HepG2 (cell line): ENCODE measurements around the gene GADD45A. TPM values are rescaled to one million over a fixed set of nuclear protein-coding genes. Genes with fewer than 3 reads are reported as not detected.

Experiments
- ATAC-seq: fragments of 200-7000 bp; cut with Tn5 transposase; 3 replicates; pipeline ENCODE4 v1.9.1; 2020; ENCODE audit warnings: mild to moderate bottlenecking, moderate library complexity
- BruUV-seq: library from RNA; stranded (reverse); fragments of 400-500 nt; replicated peaks from 2 replicates; lab custom pipeline; 2021; lab: Mats Ljungman, UMichigan
- CTCF ChIA-PET: fragments of 300-600 bp; formaldehyde crosslinking; extraction: SDS; loops from one replicate; lab custom pipeline; 2021; ENCODE audit warnings: low total read pairs, inconsistent platforms, low intra/inter-chr PET ratio; lab: Yijun Ruan, JAX
- POLR2A ChIA-PET: fragments of 350-600 bp; sonication (Branson Sonifier 250); formaldehyde crosslinking; loops from one replicate; lab custom pipeline; 2020; ENCODE audit warnings: antibody characterized with exemption, inconsistent platforms; lab: Yijun Ruan, JAX
- DNase-seq: peaks from one replicate; pipeline ENCODE4 v3.0.0-alpha.2; 2015; ENCODE audit warnings: low spot score
- FAIRE-seq: peaks from 3 replicates; lab custom pipeline; 2011; peaks lifted over from hg19 to GRCh38; lab: Jason Lieb, UNC
- H2AFZ ChIP-seq: one replicate; pipeline ENCODE4 v1.6.1; 2011; ENCODE audit warnings: low read length, inconsistent platforms
- H3K27ac ChIP-seq: fragments of 300-600 bp; 3 replicates; pipeline ENCODE4 v1.8.0; 2011; ENCODE audit warnings: mixed run types, mild to moderate bottlenecking, mixed read lengths, low read length, inconsistent platforms; ENCODE audit not compliant: insufficient read depth; ENCODE audit errors: extremely low read length
- H3K27me3 ChIP-seq, 2 experiments: fragments of 200-600 bp in 1 of 2; 2 replicates in 1 of 2; 3 replicates in 1 of 2; pipeline versions ENCODE4 v1.6.0 to v1.8.0; 2011; ENCODE audit warnings: low read length in 2 of 2, mild to moderate bottlenecking in 2 of 2, moderate library complexity in 2 of 2, inconsistent platforms in 1 of 2; ENCODE audit not compliant: insufficient read depth in 2 of 2, control insufficient read depth in 1 of 2
- H3K36me3 ChIP-seq, 2 experiments: fragments of 200-600 bp in 1 of 2; replicated peaks in 1 of 2; 2 replicates in 1 of 2; 3 replicates in 1 of 2; pipeline versions ENCODE4 v1.5.1 to v1.8.0; 2011; ENCODE audit warnings: low read length in 2 of 2, inconsistent platforms in 1 of 2; ENCODE audit not compliant: insufficient read depth in 2 of 2, control insufficient read depth in 1 of 2
- H3K4me1 ChIP-seq: 2 replicates; pipeline ENCODE4 v1.5.1; 2012; ENCODE audit warnings: low read length, inconsistent platforms; ENCODE audit not compliant: insufficient read depth
- H3K4me2 ChIP-seq: 2 replicates; pipeline ENCODE4 v1.6.0; 2011; ENCODE audit warnings: low read depth, low read length, inconsistent platforms
- H3K4me3 ChIP-seq, 3 experiments: fragments of 200-600 bp in 1 of 3; sonication (generic), shearing (Covaris generic) in 1 of 3; replicated peaks in 1 of 3; 2 replicates each; pipeline ENCODE4 v1.5.1; 2011 to 2016; ENCODE audit warnings: low read length in 3 of 3, inconsistent platforms in 2 of 3, low read depth in 2 of 3, mild to moderate bottlenecking in 2 of 3, control low read depth in 1 of 3, mixed read lengths in 1 of 3; ENCODE audit not compliant: insufficient read depth in 1 of 3
- H3K79me2 ChIP-seq: one replicate; pipeline ENCODE4 v1.6.1; 2011; ENCODE audit warnings: low read length, inconsistent platforms; ENCODE audit not compliant: insufficient read depth
- H3K9ac ChIP-seq: 2 replicates; pipeline ENCODE4 v1.6.0; 2011; ENCODE audit warnings: mild to moderate bottlenecking, low read depth, low read length, inconsistent platforms; ENCODE audit not compliant: insufficient read depth
- H3K9me3 ChIP-seq: 2 replicates; pipeline ENCODE4 v1.5.1; 2012; ENCODE audit warnings: mild to moderate bottlenecking, low read length
- H4K20me1 ChIP-seq: 2 replicates; pipeline ENCODE4 v1.6.0; 2011; ENCODE audit warnings: inconsistent platforms, mild to moderate bottlenecking, low read length, moderate library complexity; ENCODE audit not compliant: insufficient read depth
- ATM ChIP-seq: fragments of 450-650 bp; IDR thresholded peaks from 2 replicates; pipeline ENCODE4 v1.7.1; 2017; ENCODE audit warnings: mild to moderate bottlenecking, borderline replicate concordance
- DPF2 ChIP-seq: sonication (generic); formaldehyde crosslinking; IDR thresholded peaks from 2 replicates; pipeline ENCODE4 v1.4.0; 2020; ENCODE audit warnings: mild to moderate bottlenecking, low read depth, missing genetic modification reagents, borderline replicate concordance
- HDAC2 ChIP-seq: sonication (generic); formaldehyde crosslinking; IDR thresholded peaks from 2 replicates; pipeline ENCODE4 v1.4.0; 2020; ENCODE audit warnings: missing genetic modification reagents
- KDM5A ChIP-seq: fragments of 200-600 bp; sonication (generic); IDR thresholded peaks from 2 replicates; pipeline ENCODE4 v1.7.0; 2018; ENCODE audit warnings: antibody characterized with exemption, mild to moderate bottlenecking, low read length, borderline replicate concordance
- MEIS1 ChIP-seq: sonication (generic); formaldehyde crosslinking; IDR thresholded peaks from 2 replicates; pipeline ENCODE4 v1.9.0; 2021; ENCODE audit warnings: mild to moderate bottlenecking, missing genetic modification reagents, moderate library complexity, borderline replicate concordance
- MIER2 ChIP-seq: IDR thresholded peaks from 2 replicates; pipeline ENCODE4 v1.6.1; 2016; ENCODE audit warnings: missing biosample characterization, missing genetic modification reagents
- MTF1 ChIP-seq: sonication (generic); formaldehyde crosslinking; IDR thresholded peaks from 2 replicates; pipeline ENCODE4 v1.5.0; 2020; ENCODE audit warnings: missing genetic modification reagents
- PLSCR1 ChIP-seq: sonication (generic); formaldehyde crosslinking; IDR thresholded peaks from 2 replicates; pipeline ENCODE4 v1.5.0; 2020; ENCODE audit warnings: missing genetic modification reagents, mild to moderate bottlenecking, borderline replicate concordance
- ZNF33B ChIP-seq: sonication (generic); formaldehyde crosslinking; IDR thresholded peaks from 2 replicates; pipeline ENCODE4 v1.5.1; 2020; ENCODE audit warnings: mild to moderate bottlenecking, missing genetic modification reagents
- ZNF34 ChIP-seq: sonication (generic); formaldehyde crosslinking; IDR thresholded peaks from 2 replicates; pipeline ENCODE4 v1.4.0; 2020; ENCODE audit warnings: mild to moderate bottlenecking, missing genetic modification reagents, borderline replicate concordance
- ZNF543 ChIP-seq: sonication (generic); formaldehyde crosslinking; IDR thresholded peaks from 2 replicates; pipeline ENCODE4 v1.4.0; 2020; ENCODE audit warnings: mild to moderate bottlenecking, missing genetic modification reagents
- ZNF607 ChIP-seq: sonication (generic); formaldehyde crosslinking; IDR thresholded peaks from 2 replicates; pipeline ENCODE4 v1.5.1; 2020; ENCODE audit warnings: missing genetic modification reagents, mild to moderate bottlenecking, borderline replicate concordance
- ZNF75D ChIP-seq: sonication (generic); formaldehyde crosslinking; IDR thresholded peaks from 2 replicates; pipeline ENCODE4 v1.8.1; 2023; ENCODE audit warnings: missing genetic modification reagents, mild to moderate bottlenecking, borderline replicate concordance
- WGBS: methylation state at CpG from one replicate; pipeline ENCODE4 v1.1.6; 2017; ENCODE audit warnings: low lambda C conversion rate; 5-methylcytosine and 5-hydroxymethylcytosine counted together
- in situ Hi-C: cut with HindIII; loops from 2 replicates; pipeline ENCODE4 v1.10.0; 2017; ENCODE audit warnings: low pct_unique_long_range_greater_than_20kb; ENCODE audit not compliant: extremely low pct_ligation_motif_present
- intact Hi-C: fragments of 100-400 bp; cut with micrococcal nuclease; formaldehyde crosslinking; loops from one replicate; pipeline ENCODE4 v1.10.0; 2022; ENCODE audit not compliant: unreplicated experiment
- polyA plus RNA-seq, 8 experiments: library from polyadenylated mRNA; depleted of rRNA in 3 of 8; stranded (reverse) in 7 of 8; unstranded in 1 of 8; fragments of >200 nt; fragmentation: Illumina TruSeq in 4 of 8; extraction: Trizol in 4 of 8; gene quantifications; 2 replicates each; pipeline versions ENCODE4 v1.2.1 to v1.2.3, GENCODE V29; 2011 to 2016; ENCODE audit warnings: low read depth in 4 of 8, missing spikeins in 1 of 8, mixed read lengths in 1 of 8; ENCODE audit not compliant: insufficient read depth in 1 of 8
- total RNA-seq, 5 experiments: library from RNA; depleted of rRNA; stranded (reverse); fragments of >200 nt; fragmentation: Illumina TruSeq; extraction: Trizol; gene quantifications; 2 replicates each; pipeline ENCODE4 v1.2.3, GENCODE V29; 2016; ENCODE audit warnings: low read depth in 1 of 5

GADD45A gene
- total and polyA plus RNA-seq, 2 of the 13 experiments (the other 11 are each of a cell fraction or from before 2014, with no cell fraction given), result 33.2 to 46.2 TPM

DNA sequence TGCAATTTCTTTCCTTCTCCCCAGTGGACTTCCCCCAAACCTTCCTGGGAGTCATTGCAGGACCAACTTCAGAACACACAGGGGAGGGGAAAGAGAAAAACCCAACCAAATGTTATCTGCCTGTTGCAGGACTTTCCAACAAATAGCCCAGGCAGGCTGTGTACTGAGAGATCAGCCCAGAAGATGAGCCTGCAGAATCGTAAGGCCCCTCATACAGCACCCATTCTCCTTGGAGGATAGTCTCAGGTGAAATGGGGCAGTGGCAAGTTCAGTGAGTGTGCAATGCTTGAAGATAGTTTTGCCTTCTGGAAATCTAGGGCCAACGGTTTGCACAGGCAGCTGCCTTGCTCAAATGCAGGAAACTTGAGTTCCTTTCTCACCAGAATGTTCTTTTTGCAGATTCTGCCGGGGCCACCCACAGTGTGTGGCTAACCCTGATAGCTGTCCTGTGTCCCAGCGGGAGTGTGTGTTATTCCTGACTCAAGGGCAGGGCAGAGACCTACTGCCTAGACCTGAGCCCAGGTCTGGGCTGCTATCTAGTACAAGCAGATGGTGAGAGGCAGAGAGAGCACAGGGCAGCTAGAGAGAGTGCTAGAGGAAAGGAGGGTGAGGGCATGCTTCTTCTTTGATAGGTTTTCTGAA lies 48.8 kb downstream of the GADD45A start:
- H3K9ac ChIP-seq, result no peak overlapping the region
- no peaks in the 10 kb centered on the region for H3K79me2 ChIP-seq
- H3K4me3 ChIP-seq, result no peak overlapping the region
- peaks cover 39% of the 10 kb centered on the region for H3K4me1 ChIP-seq
- H3K4me2 ChIP-seq, result no peak overlapping the region
- no peak overlapping the region for H3K27ac ChIP-seq
- ChIA-PET POLR2A (interaction anchor here (0.8 kb wide), 1 partner anchor 49 kb away, joined by 3 read pairs; the partner anchor contains the start of gene GADD45A), CTCF (no interaction called here)
- intact Hi-C loops (no loop called here), in situ Hi-C loops (no loop called here)
- no TSS peak for BruUV-seq
- ATAC-seq, result 0 out of 3 replicates have a peak, but pooled peaks have one; percentile 9
- WGBS, result 24% methylated on average over 4 of the region's 4 CpGs
- no peaks in the 10 kb centered on the region for H3K9me3 ChIP-seq
- no peak for FAIRE-seq
- TF ChIP-seq MIER2 (CRISPR knock-in tag), result no peak
- no peak for TF ChIP-seq PLSCR1
- TF ChIP-seq MEIS1 (CRISPR knock-in tag), result no peak
- TF ChIP-seq ZNF543 (CRISPR knock-in tag), result no peak
- no peak for TF ChIP-seq HDAC2 (CRISPR knock-in tag)
- TF ChIP-seq DPF2 (CRISPR knock-in tag), result no peak
- no peak for TF ChIP-seq ZNF34 (CRISPR knock-in tag)
- no peak for TF ChIP-seq MTF1 (CRISPR knock-in tag)
- TF ChIP-seq ZNF607 (CRISPR knock-in tag), result no peak
- TF ChIP-seq ZNF75D (CRISPR knock-in tag), result no peak
- TF ChIP-seq ATM, result no peak
- TF ChIP-seq KDM5A, result no peak
- TF ChIP-seq ZNF33B (CRISPR knock-in tag), result no peak
- H4K20me1 ChIP-seq, result no peaks in the 10 kb centered on the region
- DNase-seq, result no peak
- H3K27me3 ChIP-seq, result peaks cover 1 to 5% of the 10 kb centered on the region in 2 experiments; a peak in 2 of 5 replicates
- no peak overlapping the region for H2AFZ ChIP-seq
- H3K36me3 ChIP-seq, result no peaks in the 10 kb centered on the region
